Pancreas (tissue), 10 donors: ENCODE data around the gene APLN. TPM values are rescaled to one million over a fixed set of nuclear protein-coding genes. Genes with fewer than 3 reads are reported as not detected.

ENCODE experiments used
- ATAC-seq, 4 donors: fragments of 200-7000 bp; cut with Tn5 transposase; one replicate each; pipeline versions ENCODE4 v1.8.0 to v1.9.1; 2020; ENCODE audit warnings: mild to moderate bottlenecking in 4 of 4, moderate library complexity in 4 of 4
- DNase-seq, 6 donors: peaks; one replicate each; pipeline ENCODE4 v3.0.0-alpha.2; 2020
- FAIRE-seq: peaks from 2 replicates; lab custom pipeline; 2012; peaks lifted over from hg19 to GRCh38; lab: Jason Lieb, UNC
- H3K27ac ChIP-seq, 4 donors: fragments of 200-600 bp; sonication (generic); 1 replicate in 3 of 4; 2 replicates in 1 of 4; pipeline versions ENCODE4 v1.5.0 to v1.8.0; 2020
- H3K27me3 ChIP-seq, 4 donors: fragments of 200-600 bp; one replicate each; pipeline ENCODE4 v1.8.0; 2021
- H3K36me3 ChIP-seq, 3 donors: fragments of 200-600 bp; sonication (generic) in 1 of 3; one replicate each; pipeline versions ENCODE4 v1.5.0 to v1.8.0; 2020 to 2021
- H3K4me1 ChIP-seq, 3 donors: fragments of 200-600 bp; one replicate each; pipeline ENCODE4 v1.8.0; 2021
- H3K4me3 ChIP-seq, 4 donors: fragments of 200-600 bp; sonication (generic) in 2 of 4; one replicate each; pipeline versions ENCODE4 v1.5.0 to v1.8.0; 2020 to 2021
- H3K9me3 ChIP-seq, 4 donors: fragments of 200-600 bp; one replicate each; pipeline ENCODE4 v1.8.0; 2021
- WGBS, 2 donors: extraction: QIAGEN DNeasy Blood & Tissue Kit; methylation state at CpG; one replicate each; pipeline ENCODE4 v1.1.7; 2013; 5-methylcytosine and 5-hydroxymethylcytosine counted together
- intact Hi-C, 3 donors: fragments of 100-400 bp; cut with DNase I; formaldehyde crosslinking; loops; one replicate each; pipeline versions ENCODE4 v1.11.1 to v1.14.2; 2022
- polyA plus RNA-seq, 2 donors: library from polyadenylated mRNA; stranded (reverse); fragments of 200-250 nt; gene quantifications; one replicate each; pipeline ENCODE4 v1.2.3, GENCODE V29; 2013
- total RNA-seq, 6 donors: library from RNA; stranded (reverse); fragmentation: NEBNext Ultra II Directional in 4 of 6; extraction: Animal tissue kit (Norgen Biotek cat#: 25700) in 4 of 6; gene quantifications; one replicate each; pipeline versions ENCODE4 v1.2.1 to v1.2.4, GENCODE V29; 2021 to 2023
- TF ChIP-seq, protein P1 (sequence below), 4 donors: fragments of 200-600 bp; sonication (generic) in 3 of 4; IDR thresholded peaks; one replicate each; pipeline versions ENCODE4 v1.5.0 to v1.8.0; 2021; ENCODE audit warnings: antibody characterized with exemption in 4 of 4
- donor health status: healthy with polysubstance abuse.
- donor health status: DM: no; HTN: no; CAD: no; lungs with moderate emphysema.
- donor health status: DM: no; HTN: no; CAD: no.
- donor health status: control.
- donor health status: control.
- donor health status: Bipolar disorder and iron deficiency.
- donor health status: DM: yes; HTN: yes; CAD: no.
- donor health status: DM: no; HTN: no; CAD: no.
- donor health status: DM: no; HTN: no; CAD: no.
- donor health status: DM: yes; HTN: yes; CAD: no.

APLN gene
- total and polyA plus RNA-seq, 8 donors: 0.09 to 0.61 (median 0.19) TPM; not detected in 1

DNA sequence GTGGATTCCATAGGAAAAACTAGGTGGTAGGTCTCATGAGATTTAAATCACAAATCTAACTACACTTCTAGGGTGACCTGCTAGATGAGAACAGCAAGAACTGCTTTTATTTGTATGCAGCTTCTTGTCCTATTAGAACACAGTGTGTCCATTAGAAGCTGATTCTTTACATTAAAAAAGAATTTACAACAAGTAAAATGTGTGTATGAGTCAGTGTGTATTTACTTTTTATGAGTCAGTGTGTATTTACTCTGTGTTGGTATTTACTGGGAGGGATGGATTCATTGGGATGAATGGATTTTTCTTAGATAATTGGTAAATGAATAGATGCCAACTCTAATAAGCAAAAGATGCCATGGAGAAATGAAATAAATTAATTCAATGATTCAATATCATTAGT, 43.4 kb upstream of the APLN start:
- Histone ChIP-seq H3K27me3 (no peaks in the 10 kb centered on the region), H3K4me1 (no peaks in the 10 kb centered on the region), H3K36me3 (no peaks in the 10 kb centered on the region), H3K9me3 (no peaks in the 10 kb centered on the region), H3K4me3 (no peak overlapping the region), H3K27ac (no peak overlapping the region)
- TF ChIP-seq, protein P1, sequence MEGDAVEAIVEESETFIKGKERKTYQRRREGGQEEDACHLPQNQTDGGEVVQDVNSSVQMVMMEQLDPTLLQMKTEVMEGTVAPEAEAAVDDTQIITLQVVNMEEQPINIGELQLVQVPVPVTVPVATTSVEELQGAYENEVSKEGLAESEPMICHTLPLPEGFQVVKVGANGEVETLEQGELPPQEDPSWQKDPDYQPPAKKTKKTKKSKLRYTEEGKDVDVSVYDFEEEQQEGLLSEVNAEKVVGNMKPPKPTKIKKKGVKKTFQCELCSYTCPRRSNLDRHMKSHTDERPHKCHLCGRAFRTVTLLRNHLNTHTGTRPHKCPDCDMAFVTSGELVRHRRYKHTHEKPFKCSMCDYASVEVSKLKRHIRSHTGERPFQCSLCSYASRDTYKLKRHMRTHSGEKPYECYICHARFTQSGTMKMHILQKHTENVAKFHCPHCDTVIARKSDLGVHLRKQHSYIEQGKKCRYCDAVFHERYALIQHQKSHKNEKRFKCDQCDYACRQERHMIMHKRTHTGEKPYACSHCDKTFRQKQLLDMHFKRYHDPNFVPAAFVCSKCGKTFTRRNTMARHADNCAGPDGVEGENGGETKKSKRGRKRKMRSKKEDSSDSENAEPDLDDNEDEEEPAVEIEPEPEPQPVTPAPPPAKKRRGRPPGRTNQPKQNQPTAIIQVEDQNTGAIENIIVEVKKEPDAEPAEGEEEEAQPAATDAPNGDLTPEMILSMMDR (IDR thresholded peaks at IDR 0.05): no peak
- intact Hi-C loops: no loop called here
- no peak for ATAC-seq
- no peak for FAIRE-seq
- DNase-seq: no peak

DNA sequence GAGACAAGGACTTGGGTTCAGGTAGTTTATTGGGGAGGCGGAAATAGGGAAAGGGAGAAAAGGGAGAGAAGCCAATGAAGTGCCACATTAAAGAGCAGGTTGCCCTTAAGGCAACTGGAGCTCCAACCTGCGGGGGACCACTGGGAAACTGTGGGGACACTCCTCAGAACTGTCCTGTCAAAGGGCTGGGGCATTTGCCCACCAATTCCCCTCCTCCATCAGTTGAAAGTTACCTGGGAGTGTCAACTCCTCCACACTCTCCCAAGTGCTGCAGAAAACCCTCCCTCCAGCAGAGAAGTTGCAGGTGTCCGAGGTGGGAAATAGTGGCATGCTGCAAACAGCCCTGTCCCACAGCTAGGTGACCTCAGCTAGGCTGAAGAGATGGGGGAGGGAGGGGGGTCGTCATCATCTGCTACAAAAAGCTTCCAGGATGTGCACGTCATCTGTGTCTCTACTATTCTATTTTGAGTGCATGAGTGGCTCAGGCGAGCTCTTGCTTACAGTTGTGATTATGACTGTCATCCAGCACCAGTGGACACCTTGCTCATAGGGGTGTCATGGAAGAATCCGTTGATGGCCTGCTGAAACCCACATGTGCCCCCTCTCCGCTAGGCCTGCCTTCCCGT, 42.6 kb upstream of the APLN start:
- Histone ChIP-seq H3K4me3 (no peak overlapping the region), H3K9me3 (no peaks in the 10 kb centered on the region), H3K27me3 (no peaks in the 10 kb centered on the region), H3K4me1 (no peaks in the 10 kb centered on the region), H3K36me3 (no peaks in the 10 kb centered on the region), H3K27ac (no peak overlapping the region)
- no peak for FAIRE-seq
- TF ChIP-seq, protein P1 (IDR thresholded peaks at IDR 0.05): no peak
- 63 to 67% methylated on average over 9 of the region's 9 CpGs for WGBS, 2 donors
- intact Hi-C loops: no loop called here
- no peak for ATAC-seq
- DNase-seq: no peak

DNA sequence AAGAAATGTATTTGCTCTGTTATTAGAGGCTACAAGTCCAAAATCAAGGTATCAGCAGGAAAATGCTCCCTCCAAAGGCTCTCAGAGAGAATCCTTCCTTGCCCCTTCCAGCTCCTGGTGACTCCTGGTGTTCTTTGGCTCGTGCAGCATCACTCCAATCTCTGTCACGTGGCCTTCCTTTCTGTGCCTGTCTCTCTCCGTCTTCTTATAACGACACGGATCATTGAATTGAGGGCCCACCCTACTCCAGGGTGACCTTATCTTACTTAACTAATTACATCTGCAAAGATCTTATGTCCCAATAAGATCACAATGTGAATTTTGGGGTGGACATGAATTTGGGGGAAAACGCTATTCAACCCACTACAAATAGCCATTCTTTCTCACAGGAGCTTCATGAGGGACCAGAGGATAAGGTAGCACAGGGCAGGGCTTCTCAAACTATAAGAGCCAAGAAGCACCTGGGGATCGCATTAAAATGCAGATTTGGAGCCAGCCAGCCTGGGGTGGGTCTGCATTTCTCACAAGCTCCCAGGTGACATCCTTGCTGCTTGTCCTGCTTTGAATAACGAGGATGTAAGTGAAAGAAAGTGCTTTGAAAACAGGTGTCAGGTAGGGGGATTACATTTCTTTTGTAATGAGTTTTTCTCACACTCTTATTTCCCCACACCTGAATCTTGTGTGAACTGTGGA, 41.9 kb upstream of the APLN start:
- H3K4me1 ChIP-seq: no peaks in the 10 kb centered on the region
- H3K27me3 ChIP-seq: no peaks in the 10 kb centered on the region
- TF ChIP-seq, protein P1 (IDR thresholded peaks at IDR 0.05): no peak
- ATAC-seq (no peak), FAIRE-seq (no peak), DNase-seq (no peak)
- H3K27ac ChIP-seq: no peak overlapping the region
- intact Hi-C loops: no loop called here
- H3K4me3 ChIP-seq: no peak overlapping the region
- WGBS, 2 donors: 52 to 73% methylated on average over 8 of the region's 8 CpGs
- no peaks in the 10 kb centered on the region for H3K9me3 ChIP-seq
- H3K36me3 ChIP-seq: no peaks in the 10 kb centered on the region

DNA sequence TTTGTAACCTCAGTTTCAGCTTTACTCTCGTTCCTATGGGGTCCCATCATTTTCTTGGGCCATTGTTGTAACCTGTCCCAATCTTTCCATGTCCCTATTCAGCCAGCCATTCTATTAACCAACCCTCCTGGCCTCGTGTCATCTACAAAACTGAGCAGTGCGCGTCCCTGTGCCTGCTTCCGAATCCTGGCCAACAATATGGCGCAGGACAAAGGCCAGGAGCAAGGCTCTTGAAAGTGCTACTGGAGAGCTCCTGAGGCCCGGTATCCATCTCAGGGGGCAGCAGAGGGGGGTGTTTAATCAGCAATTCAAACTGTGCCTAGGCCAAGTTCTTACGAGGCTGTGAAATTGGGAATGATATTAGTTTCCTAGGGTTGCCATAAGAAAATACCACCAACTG, 41.2 kb upstream of the APLN start:
- no peak for DNase-seq
- H3K4me1 ChIP-seq: no peaks in the 10 kb centered on the region
- H3K36me3 ChIP-seq: no peaks in the 10 kb centered on the region
- intact Hi-C loops: no loop called here
- ATAC-seq: no peak
- H3K27ac ChIP-seq: no peak overlapping the region
- no peaks in the 10 kb centered on the region for H3K9me3 ChIP-seq
- TF ChIP-seq, protein P1 (IDR thresholded peaks at IDR 0.05): no peak
- H3K4me3 ChIP-seq: no peak overlapping the region
- FAIRE-seq: no peak
- 72 to 83% methylated on average over 8 of the region's 8 CpGs for WGBS, 2 donors
- no peaks in the 10 kb centered on the region for H3K27me3 ChIP-seq

DNA sequence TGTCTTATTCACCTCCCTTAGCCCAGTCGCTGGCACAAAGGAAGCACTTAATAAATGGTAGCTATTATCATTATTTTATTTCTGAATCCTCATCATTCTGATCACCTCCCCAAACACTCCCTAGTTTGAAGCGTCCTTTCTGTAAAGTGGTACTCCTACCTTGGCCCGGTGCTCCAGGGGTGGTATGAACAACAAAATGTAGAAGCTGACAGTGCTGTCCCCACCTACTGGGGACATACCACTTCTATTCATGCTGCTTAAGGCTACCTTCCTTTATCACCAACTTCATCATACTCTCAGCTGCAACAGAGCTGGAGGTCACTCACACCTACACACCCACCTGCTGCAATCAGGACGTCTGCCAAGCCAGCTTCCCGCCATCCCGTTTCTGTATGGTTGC, 40.8 kb upstream of the APLN start:
- H3K36me3 ChIP-seq: no peaks in the 10 kb centered on the region
- no peak for DNase-seq
- TF ChIP-seq, protein P1 (IDR thresholded peaks at IDR 0.05): no peak
- H3K27me3 ChIP-seq: no peaks in the 10 kb centered on the region
- H3K4me3 ChIP-seq: no peak overlapping the region
- H3K9me3 ChIP-seq: no peaks in the 10 kb centered on the region
- FAIRE-seq: no peak
- intact Hi-C loops: no loop called here
- no peaks in the 10 kb centered on the region for H3K4me1 ChIP-seq
- ATAC-seq: no peak
- H3K27ac ChIP-seq: no peak overlapping the region
- WGBS, 2 donors: 66 to 70% methylated on average over 6 of the region's 6 CpGs
